ENCODE results near the gene ELOB.

ELOB gene

GRCh38 chr16:2782583-2783351, 5.7 kb upstream of the ELOB start:
- no peak for DNase-seq

GRCh38 chr16:2779978-2780898, 3.2 kb upstream of the ELOB start:
- no peak for DNase-seq

GRCh38 chr16:2779151-2779920, 2.3 kb upstream of the ELOB start:
- no peak for DNase-seq

- DNase-seq: no peak
Measured at GRCh38 chr16:2778630-2778958, 1.5 kb upstream of the ELOB start.

GRCh38 chr16:2777903-2778629, 986 bp upstream of the ELOB start:
- peak; percentile 43 for DNase-seq

- peak; percentile 46 for DNase-seq
Measured at GRCh38 chr16:2776500-2777139, 460 bp downstream of the ELOB start.

GRCh38 chr16:2775765-2776499, 1.1 kb downstream of the ELOB start:
- DNase-seq: no peak

GRCh38 chr16:2775131-2775716, 1.9 kb downstream of the ELOB start:
- no peak for DNase-seq

- DNase-seq: no peak
Measured at GRCh38 chr16:2774161-2774891, 2.8 kb downstream of the ELOB start.

GRCh38 chr16:2773188-2773968, 3.7 kb downstream of the ELOB start:
- DNase-seq: no peak

GRCh38 chr16:2771496-2772402, 5.3 kb downstream of the ELOB start:
- DNase-seq: no peak

GRCh38 chr16:2770057-2770951, 6.8 kb downstream of the ELOB start:
- no peak for DNase-seq

- DNase-seq: no peak
Measured at GRCh38 chr16:2769675-2770056, 7.4 kb downstream of the ELOB start.

GRCh38 chr16:2769100-2769529, 8.0 kb downstream of the ELOB start:
- no peak for DNase-seq

GRCh38 chr16:2768403-2769089, 8.5 kb downstream of the ELOB start:
- no peak for DNase-seq

- no peak for DNase-seq
Measured at GRCh38 chr16:2767891-2768290, 9.2 kb downstream of the ELOB start.
